KMS-11 (cell line): ENCODE results near the gene ACSL6.

ENCODE experiments used
- H2AFZ ChIP-seq: fragments of 200-600 bp; sonication (generic); 2 replicates; pipeline ENCODE4 v1.6.1; 2016; ENCODE audit warnings: antibody characterized with exemption, mixed run types, low read depth
- H3K27ac ChIP-seq: fragments of 200-600 bp; sonication (generic); 2 replicates; pipeline ENCODE4 v1.6.1; 2016; ENCODE audit warnings: mild to moderate bottlenecking, mixed run types
- H3K27me3 ChIP-seq: fragments of 200-600 bp; sonication (generic); 2 replicates; pipeline ENCODE4 v1.6.1; 2017; ENCODE audit warnings: mild to moderate bottlenecking, low read depth, mixed run types, moderate library complexity; ENCODE audit not compliant: insufficient read depth
- H3K36me3 ChIP-seq: fragments of 200-600 bp; sonication (generic); 2 replicates; pipeline ENCODE4 v1.6.1; 2017; ENCODE audit warnings: mild to moderate bottlenecking, mixed run types; ENCODE audit not compliant: insufficient read depth
- H3K4me1 ChIP-seq: fragments of 200-600 bp; sonication (generic); 2 replicates; pipeline ENCODE4 v1.6.1; 2016; ENCODE audit warnings: mild to moderate bottlenecking, low read depth, mixed run types; ENCODE audit not compliant: poor library complexity, severe bottlenecking
- H3K4me2 ChIP-seq: fragments of 200-600 bp; sonication (generic); 2 replicates; pipeline ENCODE4 v1.7.0; 2016; ENCODE audit warnings: mild to moderate bottlenecking, mixed run types
- H3K4me3 ChIP-seq: fragments of 200-600 bp; sonication (generic); IDR thresholded peaks from 2 replicates; pipeline ENCODE4 v1.6.1; 2017; ENCODE audit warnings: low read depth, low read length, mixed read lengths; ENCODE audit not compliant: insufficient read depth
- H3K79me2 ChIP-seq: fragments of 200-600 bp; sonication (generic); 2 replicates; pipeline ENCODE4 v1.6.1; 2016; ENCODE audit warnings: low read depth, mixed run types; ENCODE audit not compliant: insufficient read depth
- H3K9ac ChIP-seq: fragments of 200-600 bp; sonication (generic); 2 replicates; pipeline ENCODE4 v1.6.1; 2016; ENCODE audit warnings: mild to moderate bottlenecking, mixed run types
- H4K20me1 ChIP-seq: fragments of 200-600 bp; sonication (generic); 2 replicates; pipeline ENCODE4 v1.6.1; 2016; ENCODE audit warnings: mild to moderate bottlenecking, mixed run types; ENCODE audit not compliant: insufficient read depth
- TF ChIP-seq, protein P1 (sequence below): fragments of 200-600 bp; sonication (generic); conservative IDR thresholded peaks from 2 replicates; pipeline ENCODE4 v1.6.1; 2017; ENCODE audit warnings: low read depth, mild to moderate bottlenecking, antibody characterized with exemption, low read length, moderate library complexity, mixed read lengths

Gene ACSL6, protein sequence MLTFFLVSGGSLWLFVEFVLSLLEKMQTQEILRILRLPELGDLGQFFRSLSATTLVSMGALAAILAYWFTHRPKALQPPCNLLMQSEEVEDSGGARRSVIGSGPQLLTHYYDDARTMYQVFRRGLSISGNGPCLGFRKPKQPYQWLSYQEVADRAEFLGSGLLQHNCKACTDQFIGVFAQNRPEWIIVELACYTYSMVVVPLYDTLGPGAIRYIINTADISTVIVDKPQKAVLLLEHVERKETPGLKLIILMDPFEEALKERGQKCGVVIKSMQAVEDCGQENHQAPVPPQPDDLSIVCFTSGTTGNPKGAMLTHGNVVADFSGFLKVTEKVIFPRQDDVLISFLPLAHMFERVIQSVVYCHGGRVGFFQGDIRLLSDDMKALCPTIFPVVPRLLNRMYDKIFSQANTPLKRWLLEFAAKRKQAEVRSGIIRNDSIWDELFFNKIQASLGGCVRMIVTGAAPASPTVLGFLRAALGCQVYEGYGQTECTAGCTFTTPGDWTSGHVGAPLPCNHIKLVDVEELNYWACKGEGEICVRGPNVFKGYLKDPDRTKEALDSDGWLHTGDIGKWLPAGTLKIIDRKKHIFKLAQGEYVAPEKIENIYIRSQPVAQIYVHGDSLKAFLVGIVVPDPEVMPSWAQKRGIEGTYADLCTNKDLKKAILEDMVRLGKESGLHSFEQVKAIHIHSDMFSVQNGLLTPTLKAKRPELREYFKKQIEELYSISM

DNA sequence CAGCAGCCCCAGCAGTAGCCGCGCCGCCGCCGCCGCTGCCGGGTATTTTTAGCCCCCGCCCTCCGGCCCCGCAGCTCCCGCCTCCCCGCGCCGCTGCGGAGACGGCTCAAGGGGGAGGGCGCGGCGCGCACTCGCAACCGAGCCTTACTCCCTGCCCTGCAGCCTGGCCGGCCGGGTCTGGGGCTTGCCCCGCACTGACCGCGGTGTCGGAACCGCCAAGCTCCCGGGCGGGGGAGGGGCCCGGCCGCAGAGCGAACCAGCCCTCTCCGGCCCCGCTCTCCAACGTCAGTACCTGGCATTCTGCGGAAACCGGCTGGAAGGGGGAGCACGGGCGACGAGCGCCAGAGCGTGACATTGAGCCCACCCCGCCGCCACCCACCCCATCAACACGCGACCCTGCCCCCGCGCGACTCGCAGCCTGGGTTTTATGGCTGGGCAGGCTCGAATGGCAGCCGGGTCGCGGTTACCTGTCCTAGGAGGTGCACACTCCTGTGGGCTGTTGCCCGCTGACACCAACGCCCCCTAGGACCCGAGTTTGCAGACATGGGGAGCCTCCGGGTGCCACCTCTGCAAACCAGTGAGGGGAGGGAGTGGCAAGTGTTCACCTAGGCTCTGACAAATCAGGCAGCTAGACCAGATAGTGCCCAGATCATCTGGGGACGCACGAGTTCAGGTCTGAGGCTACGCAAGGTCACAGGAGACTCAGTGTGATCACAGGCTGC lies at the start of gene ACSL6:
ACSL6 (minus strand) TSS at position 37 of the 722 bp plus-strand sequence. CDS start 105 bp downstream, outside the sequence.
- Histone ChIP-seq H3K27ac (no peak within 1 kb of the TSS), H3K4me3 (no peak within 1 kb of the TSS), H4K20me1 (no peaks in the 10 kb centered on the region), H3K27me3 (peaks cover 27% of the 10 kb centered on the region), H2AFZ (no peak within 1 kb of the TSS), H3K4me1 (peaks cover 9% of the 10 kb centered on the region), H3K36me3 (no peaks in the 10 kb centered on the region), H3K9ac (no peak within 1 kb of the TSS), H3K4me2 (no peak within 1 kb of the TSS), H3K79me2 (no peaks in the 10 kb centered on the region)
- TF ChIP-seq, protein P1, sequence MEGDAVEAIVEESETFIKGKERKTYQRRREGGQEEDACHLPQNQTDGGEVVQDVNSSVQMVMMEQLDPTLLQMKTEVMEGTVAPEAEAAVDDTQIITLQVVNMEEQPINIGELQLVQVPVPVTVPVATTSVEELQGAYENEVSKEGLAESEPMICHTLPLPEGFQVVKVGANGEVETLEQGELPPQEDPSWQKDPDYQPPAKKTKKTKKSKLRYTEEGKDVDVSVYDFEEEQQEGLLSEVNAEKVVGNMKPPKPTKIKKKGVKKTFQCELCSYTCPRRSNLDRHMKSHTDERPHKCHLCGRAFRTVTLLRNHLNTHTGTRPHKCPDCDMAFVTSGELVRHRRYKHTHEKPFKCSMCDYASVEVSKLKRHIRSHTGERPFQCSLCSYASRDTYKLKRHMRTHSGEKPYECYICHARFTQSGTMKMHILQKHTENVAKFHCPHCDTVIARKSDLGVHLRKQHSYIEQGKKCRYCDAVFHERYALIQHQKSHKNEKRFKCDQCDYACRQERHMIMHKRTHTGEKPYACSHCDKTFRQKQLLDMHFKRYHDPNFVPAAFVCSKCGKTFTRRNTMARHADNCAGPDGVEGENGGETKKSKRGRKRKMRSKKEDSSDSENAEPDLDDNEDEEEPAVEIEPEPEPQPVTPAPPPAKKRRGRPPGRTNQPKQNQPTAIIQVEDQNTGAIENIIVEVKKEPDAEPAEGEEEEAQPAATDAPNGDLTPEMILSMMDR: no peak

DNA sequence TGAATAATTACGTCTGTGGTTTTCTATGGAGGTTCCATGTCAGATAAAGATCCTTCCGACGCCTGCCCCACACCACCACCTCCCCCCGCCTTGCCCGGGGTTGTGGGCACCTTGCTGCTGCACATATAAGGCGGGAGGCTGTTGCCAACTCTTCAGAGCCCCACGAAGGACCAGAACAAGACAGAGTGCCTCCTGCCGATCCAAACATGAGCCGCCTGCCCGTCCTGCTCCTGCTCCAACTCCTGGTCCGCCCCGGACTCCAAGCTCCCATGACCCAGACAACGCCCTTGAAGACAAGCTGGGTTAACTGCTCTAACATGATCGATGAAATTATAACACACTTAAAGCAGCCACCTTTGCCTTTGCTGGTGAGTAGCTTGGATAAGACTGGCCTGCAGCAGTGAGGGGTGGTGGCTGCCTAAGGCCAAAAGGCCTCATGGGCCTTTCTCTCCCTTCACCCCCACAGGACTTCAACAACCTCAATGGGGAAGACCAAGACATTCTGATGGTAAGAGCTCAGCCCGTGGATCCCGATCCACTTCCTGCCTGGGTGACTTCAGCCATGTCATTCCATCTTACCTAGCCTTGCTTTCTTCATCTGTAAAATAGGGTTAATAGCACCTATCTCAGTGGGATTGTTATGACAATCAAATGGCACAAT lies 49.2 kb upstream of the ACSL6 start, which contains the start of gene IL3:
IL3 (plus strand) TSS at position 155 of the 661 bp plus-strand sequence; CDS start at position 207, 52 bp downstream.
- H3K27ac ChIP-seq: no peak within 1 kb of the TSS
- TF ChIP-seq, protein P1: no peak
- H3K36me3 ChIP-seq: no peaks in the 10 kb centered on the region
- H3K4me1 ChIP-seq: peaks cover 12% of the 10 kb centered on the region
- no peaks in the 10 kb centered on the region for H3K27me3 ChIP-seq
- no peak within 1 kb of the TSS for H3K4me2 ChIP-seq
- H3K79me2 ChIP-seq: no peaks in the 10 kb centered on the region
- no peak within 1 kb of the TSS for H2AFZ ChIP-seq
- H4K20me1 ChIP-seq: no peaks in the 10 kb centered on the region
- H3K9ac ChIP-seq: no peak within 1 kb of the TSS
- H3K4me3 ChIP-seq: no peak within 1 kb of the TSS

DNA sequence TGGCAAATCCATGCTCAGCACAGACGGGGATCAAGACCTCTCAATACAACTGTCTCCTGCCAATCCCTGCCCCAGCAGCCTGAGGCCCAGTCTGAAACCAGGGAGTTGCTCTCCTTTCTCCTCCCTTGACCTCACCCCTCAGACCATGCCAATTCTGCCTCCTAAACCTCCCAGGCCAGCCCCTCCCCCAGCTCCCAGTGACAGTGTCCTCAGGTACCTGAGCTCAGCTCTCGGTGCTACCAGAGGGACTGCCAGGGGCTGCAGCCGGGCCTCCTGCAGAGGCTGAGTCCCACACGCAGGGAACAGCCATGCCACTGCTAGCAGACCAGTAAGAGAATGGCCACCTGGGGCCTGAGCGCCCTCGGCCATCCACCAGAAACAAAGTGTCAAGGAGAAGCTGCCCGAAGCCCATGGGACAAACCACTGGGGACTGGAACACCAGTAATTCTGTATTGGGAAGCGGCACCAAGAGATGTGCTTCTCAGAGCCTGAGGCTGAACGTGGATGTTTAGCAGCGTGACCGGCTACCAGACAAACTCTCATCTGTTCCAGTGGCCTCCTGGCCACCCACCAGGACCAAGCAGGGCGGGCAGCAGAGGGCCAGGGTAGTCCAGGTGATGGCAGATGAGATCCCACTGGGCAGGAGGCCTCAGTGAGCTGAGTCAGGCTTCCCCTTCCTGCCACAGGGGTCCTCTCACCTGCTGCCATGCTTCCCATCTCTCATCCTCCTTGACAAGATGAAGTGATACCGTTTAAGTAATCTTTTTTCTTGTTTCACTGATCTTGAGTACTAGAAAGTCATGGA lies 48.4 kb upstream of the ACSL6 start:
- no peaks in the 10 kb centered on the region for H3K27me3 ChIP-seq
- H3K9ac ChIP-seq: no peak overlapping the region
- no peaks in the 10 kb centered on the region for H3K79me2 ChIP-seq
- H3K27ac ChIP-seq: no peak overlapping the region
- TF ChIP-seq, protein P1: no peak
- no peaks in the 10 kb centered on the region for H4K20me1 ChIP-seq
- no peak overlapping the region for H2AFZ ChIP-seq
- peaks cover 4% of the 10 kb centered on the region for H3K4me1 ChIP-seq
- H3K4me3 ChIP-seq: no peak overlapping the region
- no peak overlapping the region for H3K4me2 ChIP-seq
- no peaks in the 10 kb centered on the region for H3K36me3 ChIP-seq
